IMR-90 (cell line): ENCODE data around the gene KDM8.

Experiments used
- BHLHE40 ChIP-seq: fragments of 150-350 bp; IDR thresholded peaks from 2 replicates; pipeline ENCODE4 v1.6.1; 2016; ENCODE audit warnings: mild to moderate bottlenecking, low read depth, low read length
- CEBPB ChIP-seq: IDR thresholded peaks from 2 replicates; pipeline ENCODE4 v1.6.1; 2012; ENCODE audit warnings: low read depth, low read length, improper control_type of control experiment
- CHD1 ChIP-seq: IDR thresholded peaks from 2 replicates; pipeline ENCODE4 v1.6.1; 2012; ENCODE audit warnings: low read depth, low read length, improper control_type of control experiment
- MAFK ChIP-seq: IDR thresholded peaks from 2 replicates; pipeline ENCODE4 v1.6.1; 2012; ENCODE audit warnings: low read depth, low read length, improper control_type of control experiment
- MAZ ChIP-seq: IDR thresholded peaks from 2 replicates; pipeline ENCODE4 v1.6.1; 2012; ENCODE audit warnings: low read depth, mild to moderate bottlenecking, low read length, improper control_type of control experiment, moderate library complexity, borderline replicate concordance
- MXI1 ChIP-seq: IDR thresholded peaks from 2 replicates; pipeline ENCODE4 v1.6.1; 2012; ENCODE audit warnings: low read depth, mild to moderate bottlenecking, low read length, moderate library complexity, borderline replicate concordance
- NFE2L2 ChIP-seq: fragments of 150-350 bp; IDR thresholded peaks from 2 replicates; pipeline ENCODE4 v1.6.1; 2016; ENCODE audit warnings: low read depth, mild to moderate bottlenecking, low read length
- POLR2A ChIP-seq: IDR thresholded peaks from 2 replicates; pipeline ENCODE4 v1.6.1; 2012; ENCODE audit warnings: mild to moderate bottlenecking, low read depth, low read length
- RAD21 ChIP-seq: IDR thresholded peaks from 2 replicates; pipeline ENCODE4 v1.6.1; 2012; ENCODE audit warnings: low read length, improper control_type of control experiment
- RCOR1 ChIP-seq: IDR thresholded peaks from 2 replicates; pipeline ENCODE4 v1.6.1; 2012; ENCODE audit warnings: mild to moderate bottlenecking, low read length, improper control_type of control experiment; ENCODE audit not compliant: insufficient replicate concordance
- RFX5 ChIP-seq: IDR thresholded peaks from 2 replicates; pipeline ENCODE4 v1.8.0; 2012; ENCODE audit warnings: low read depth, mild to moderate bottlenecking, low read length, moderate library complexity
- SMC3 ChIP-seq: fragments of 150-350 bp; IDR thresholded peaks from 2 replicates; pipeline ENCODE4 v1.6.1; 2016; ENCODE audit warnings: low read depth, mild to moderate bottlenecking, antibody characterized with exemption, low read length, moderate library complexity
- TF ChIP-seq, protein P1 (sequence below): conservative IDR thresholded peaks from 2 replicates; pipeline ENCODE4 v1.5.1; 2012; ENCODE audit warnings: mild to moderate bottlenecking, low read depth, low read length, improper control_type of control experiment
- TF ChIP-seq, protein P2 (sequence below): fragments of 150-350 bp; IDR thresholded peaks from 2 replicates; pipeline ENCODE4 v1.6.1; 2017; ENCODE audit warnings: mild to moderate bottlenecking, antibody characterized with exemption, low read length, low read depth

DNA sequence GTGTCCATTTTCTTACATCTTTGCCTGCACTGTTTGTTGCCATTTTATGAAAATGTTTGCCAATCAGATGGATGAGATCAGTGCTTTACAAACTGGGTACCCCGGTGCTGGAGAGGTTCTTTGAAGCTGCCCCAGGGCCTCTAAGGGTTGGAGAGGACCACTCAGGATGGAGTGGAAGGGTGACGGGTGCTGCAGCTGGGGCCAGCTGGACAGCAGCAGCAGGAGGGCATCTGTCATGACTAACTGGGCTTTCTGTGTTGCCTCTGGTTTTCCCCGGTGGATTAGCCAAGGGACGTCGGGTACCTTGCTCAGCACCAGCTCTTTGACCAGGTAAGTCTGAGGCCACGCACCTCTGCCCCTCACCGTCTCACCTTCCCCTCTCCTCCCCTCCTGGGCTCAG is 12.3 kb downstream of the KDM8 start:
- TF ChIP-seq POLR2A (no peak), NFE2L2 (no peak), RCOR1 (no peak), RAD21 (no peak), CEBPB (no peak), BHLHE40 (no peak), CHD1 (no peak), MXI1 (no peak), RFX5 (no peak), MAZ (no peak), SMC3 (no peak), MAFK (no peak)
- TF ChIP-seq, protein P1, sequence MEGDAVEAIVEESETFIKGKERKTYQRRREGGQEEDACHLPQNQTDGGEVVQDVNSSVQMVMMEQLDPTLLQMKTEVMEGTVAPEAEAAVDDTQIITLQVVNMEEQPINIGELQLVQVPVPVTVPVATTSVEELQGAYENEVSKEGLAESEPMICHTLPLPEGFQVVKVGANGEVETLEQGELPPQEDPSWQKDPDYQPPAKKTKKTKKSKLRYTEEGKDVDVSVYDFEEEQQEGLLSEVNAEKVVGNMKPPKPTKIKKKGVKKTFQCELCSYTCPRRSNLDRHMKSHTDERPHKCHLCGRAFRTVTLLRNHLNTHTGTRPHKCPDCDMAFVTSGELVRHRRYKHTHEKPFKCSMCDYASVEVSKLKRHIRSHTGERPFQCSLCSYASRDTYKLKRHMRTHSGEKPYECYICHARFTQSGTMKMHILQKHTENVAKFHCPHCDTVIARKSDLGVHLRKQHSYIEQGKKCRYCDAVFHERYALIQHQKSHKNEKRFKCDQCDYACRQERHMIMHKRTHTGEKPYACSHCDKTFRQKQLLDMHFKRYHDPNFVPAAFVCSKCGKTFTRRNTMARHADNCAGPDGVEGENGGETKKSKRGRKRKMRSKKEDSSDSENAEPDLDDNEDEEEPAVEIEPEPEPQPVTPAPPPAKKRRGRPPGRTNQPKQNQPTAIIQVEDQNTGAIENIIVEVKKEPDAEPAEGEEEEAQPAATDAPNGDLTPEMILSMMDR: no peak
- TF ChIP-seq, protein P2, sequence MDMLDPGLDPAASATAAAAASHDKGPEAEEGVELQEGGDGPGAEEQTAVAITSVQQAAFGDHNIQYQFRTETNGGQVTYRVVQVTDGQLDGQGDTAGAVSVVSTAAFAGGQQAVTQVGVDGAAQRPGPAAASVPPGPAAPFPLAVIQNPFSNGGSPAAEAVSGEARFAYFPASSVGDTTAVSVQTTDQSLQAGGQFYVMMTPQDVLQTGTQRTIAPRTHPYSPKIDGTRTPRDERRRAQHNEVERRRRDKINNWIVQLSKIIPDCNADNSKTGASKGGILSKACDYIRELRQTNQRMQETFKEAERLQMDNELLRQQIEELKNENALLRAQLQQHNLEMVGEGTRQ: no peak
